Astrocyte (in vitro differentiated cells and primary cell): ENCODE results near the gene MSMO1. TPM values are rescaled to one million over a fixed set of nuclear protein-coding genes. Genes with fewer than 3 reads are reported as not detected.
"Not testable (repeated sequence)": the region's sequence is repeated elsewhere in the genome, so short reads cannot be mapped to it uniquely, and the experiment has no call there.

Experiments
- DNase-seq: peaks from one replicate; pipeline ENCODE4 v3.0.0-alpha.2; 2010; ENCODE audit warnings: low read depth
- FAIRE-seq: peaks from 2 replicates; lab custom pipeline; 2011; peaks lifted over from hg19 to GRCh38; lab: Jason Lieb, UNC
- H2AFZ ChIP-seq: 2 replicates; pipeline ENCODE4 v1.6.0; 2012; ENCODE audit warnings: low read depth, low read length, inconsistent platforms
- H3K27ac ChIP-seq: 2 replicates; pipeline ENCODE4 v1.5.1; 2011; ENCODE audit warnings: low read depth, low read length, inconsistent platforms
- H3K27me3 ChIP-seq: 2 replicates; pipeline ENCODE4 v1.6.0; 2011; ENCODE audit warnings: low read length, inconsistent platforms; ENCODE audit not compliant: insufficient read depth
- H3K36me3 ChIP-seq: 2 replicates; pipeline ENCODE4 v1.5.1; 2011; ENCODE audit warnings: low read length, inconsistent platforms; ENCODE audit not compliant: insufficient read depth
- H3K4me1 ChIP-seq: 2 replicates; pipeline ENCODE4 v1.5.1; 2011; ENCODE audit warnings: low read length, inconsistent platforms; ENCODE audit not compliant: insufficient read depth
- H3K4me2 ChIP-seq: 2 replicates; pipeline ENCODE4 v1.6.0; 2012; ENCODE audit warnings: low read length, inconsistent platforms
- H3K4me3 ChIP-seq: 2 replicates; pipeline ENCODE4 v1.5.1; 2011; ENCODE audit warnings: low read depth, mild to moderate bottlenecking, low read length, inconsistent platforms; ENCODE audit not compliant: insufficient read depth
- H3K79me2 ChIP-seq: 2 replicates; pipeline ENCODE4 v1.6.0; 2012; ENCODE audit warnings: mild to moderate bottlenecking, low read length, inconsistent platforms; ENCODE audit not compliant: insufficient read depth
- H3K9ac ChIP-seq: 2 replicates; pipeline ENCODE4 v1.6.0; 2012; ENCODE audit warnings: mild to moderate bottlenecking, low read length, inconsistent platforms
- H3K9me3 ChIP-seq: 2 replicates; pipeline ENCODE4 v1.5.1; 2012; ENCODE audit warnings: low read depth, mild to moderate bottlenecking, low read length, inconsistent platforms; ENCODE audit not compliant: insufficient read depth
- H4K20me1 ChIP-seq: 2 replicates; pipeline ENCODE4 v1.6.0; 2012; ENCODE audit warnings: low read length, inconsistent platforms; ENCODE audit not compliant: insufficient read depth
- H3K27ac Mint-ChIP-seq: one replicate; pipeline ENCODE4 v1.8.0; 2021; ENCODE audit warnings: mild to moderate bottlenecking, mixed read lengths; ENCODE audit not compliant: unreplicated experiment
- H3K27me3 Mint-ChIP-seq: one replicate; pipeline ENCODE4 v1.8.0; 2021; ENCODE audit warnings: low read depth, mixed read lengths; ENCODE audit not compliant: unreplicated experiment
- H3K36me3 Mint-ChIP-seq: one replicate; pipeline ENCODE4 v1.8.0; 2021; ENCODE audit warnings: low read depth, mixed read lengths; ENCODE audit not compliant: unreplicated experiment
- H3K4me1 Mint-ChIP-seq: one replicate; pipeline ENCODE4 v1.8.0; 2021; ENCODE audit warnings: low read depth, mixed read lengths; ENCODE audit not compliant: unreplicated experiment
- H3K4me3 Mint-ChIP-seq: one replicate; pipeline ENCODE4 v1.8.0; 2021; ENCODE audit warnings: mild to moderate bottlenecking, moderate library complexity, mixed read lengths; ENCODE audit not compliant: unreplicated experiment
- H3K9me3 Mint-ChIP-seq: one replicate; pipeline ENCODE4 v1.8.0; 2021; ENCODE audit warnings: mild to moderate bottlenecking, mixed read lengths; ENCODE audit not compliant: unreplicated experiment
- CTCF ChIP-seq: IDR thresholded peaks from 2 replicates; pipeline ENCODE4 v1.5.1; 2011; ENCODE audit warnings: low read depth, mild to moderate bottlenecking, inconsistent platforms, low read length, moderate library complexity; ENCODE audit not compliant: insufficient read depth
- EZH2 ChIP-seq: IDR thresholded peaks from 2 replicates; pipeline ENCODE4 v1.6.1; 2012; ENCODE audit warnings: mild to moderate bottlenecking, low read length, inconsistent platforms; ENCODE audit not compliant: insufficient read depth
- total RNA-seq: library from RNA; stranded (reverse); gene quantifications from 2 replicates; pipeline ENCODE4 v1.2.1, GENCODE V29; 2021

Gene MSMO1
- total RNA-seq, 1 donor from 2014 or later, result 179 TPM

- no peaks in the 10 kb centered on the region for H3K9me3 Mint-ChIP-seq
- no peak overlapping the region for H3K4me3 Mint-ChIP-seq
- peaks cover 34% of the 10 kb centered on the region for H3K36me3 ChIP-seq
Measured at GRCh38 chr4:165335163-165335703, 7.8 kb downstream of the MSMO1 start.

DNA sequence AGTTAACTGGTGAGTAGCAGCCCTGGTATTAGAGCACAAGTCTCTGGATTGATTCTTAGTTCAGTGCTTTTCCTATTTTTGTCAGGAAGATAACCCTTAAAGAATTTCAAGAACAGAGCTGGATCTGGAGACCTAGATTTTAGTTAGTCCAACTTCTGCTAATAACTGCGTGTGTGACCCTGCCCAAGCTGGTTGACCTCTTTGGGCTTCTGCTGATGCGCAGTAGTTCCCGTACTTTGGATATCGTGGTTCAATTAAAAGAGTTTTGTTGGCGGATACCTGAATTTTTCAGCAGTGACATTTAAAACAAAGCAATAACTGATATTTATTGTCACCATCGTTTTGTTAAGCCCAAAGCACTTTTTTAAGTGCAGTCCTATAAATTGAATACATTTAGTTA lies 9.3 kb downstream of the MSMO1 start:
- Mint-ChIP-seq H3K27ac (no peak overlapping the region), H3K27me3 (no peaks in the 10 kb centered on the region), H3K4me1 (peaks cover 25% of the 10 kb centered on the region), H3K4me3 (no peak overlapping the region), H3K36me3 (peaks cover 6% of the 10 kb centered on the region), H3K9me3 (no peaks in the 10 kb centered on the region)
- H3K4me1 ChIP-seq, result no peaks in the 10 kb centered on the region
- DNase-seq (no peak), FAIRE-seq (peak; percentile 9)
- no peak overlapping the region for H3K4me2 ChIP-seq
- H3K79me2 ChIP-seq, result peaks cover 59% of the 10 kb centered on the region
- H3K4me3 ChIP-seq, result no peak overlapping the region
- H3K27me3 ChIP-seq, result no peaks in the 10 kb centered on the region
- TF ChIP-seq EZH2 (no peak), CTCF (no peak)
- H3K36me3 ChIP-seq, result peaks cover 40% of the 10 kb centered on the region
- no peaks in the 10 kb centered on the region for H3K9me3 ChIP-seq
- H3K27ac ChIP-seq, result no peak overlapping the region
- H2AFZ ChIP-seq, result no peak overlapping the region
- H4K20me1 ChIP-seq, result peaks cover 39% of the 10 kb centered on the region
- H3K9ac ChIP-seq, result no peak overlapping the region

More at GRCh38 chr4:165335163-165335703, 7.8 kb downstream of the MSMO1 start:
- FAIRE-seq (no peak), DNase-seq (no peak)
- H3K4me1 ChIP-seq, result peaks cover 6% of the 10 kb centered on the region
- peaks cover 54% of the 10 kb centered on the region for H4K20me1 ChIP-seq
- H3K4me3 ChIP-seq, result no peak overlapping the region
- H3K27ac Mint-ChIP-seq, result peak overlapping the region; percentile 16
- no peaks in the 10 kb centered on the region for H3K27me3 ChIP-seq
- H3K4me1 Mint-ChIP-seq, result peaks cover 36% of the 10 kb centered on the region
- no peak for TF ChIP-seq EZH2
- no peak for TF ChIP-seq CTCF
- H3K36me3 Mint-ChIP-seq, result peaks cover 6% of the 10 kb centered on the region
- no peak overlapping the region for H3K4me2 ChIP-seq
- H3K79me2 ChIP-seq, result peaks cover 74% of the 10 kb centered on the region
- H3K9me3 ChIP-seq, result no peaks in the 10 kb centered on the region
- H3K9ac ChIP-seq, result no peak overlapping the region
- H3K27me3 Mint-ChIP-seq, result no peaks in the 10 kb centered on the region
- H3K27ac ChIP-seq, result no peak overlapping the region
- no peak overlapping the region for H2AFZ ChIP-seq

- H3K27ac Mint-ChIP-seq, H3K9me3 Mint-ChIP-seq, H3K27me3 ChIP-seq, H3K4me3 ChIP-seq, H3K79me2 ChIP-seq, H4K20me1 ChIP-seq, H3K4me1 Mint-ChIP-seq, DNase-seq, H3K9me3 ChIP-seq, H3K9ac ChIP-seq, H3K27me3 Mint-ChIP-seq, H3K4me1 ChIP-seq, H3K36me3 Mint-ChIP-seq, H3K4me3 Mint-ChIP-seq, H2AFZ ChIP-seq, H3K4me2 ChIP-seq, FAIRE-seq, H3K27ac ChIP-seq: not testable (repeated sequence)
- H3K36me3 ChIP-seq, result peaks cover 29% of the 10 kb centered on the region
Measured at GRCh38 chr4:165342340-165342739, 14.9 kb downstream of the MSMO1 start.
